Measurements from ENCODE around the gene BEGAIN. TPM values are rescaled to one million over a fixed set of nuclear protein-coding genes. Genes with fewer than 3 reads are reported as not detected.
A peak's percentile ranks its signal among the peaks of the same experiment; 100 is the strongest.

BEGAIN gene
- total RNA-seq, 3 donors from 2014 or later = 0.64 to 4.1 (median 2.0) TPM

DNA sequence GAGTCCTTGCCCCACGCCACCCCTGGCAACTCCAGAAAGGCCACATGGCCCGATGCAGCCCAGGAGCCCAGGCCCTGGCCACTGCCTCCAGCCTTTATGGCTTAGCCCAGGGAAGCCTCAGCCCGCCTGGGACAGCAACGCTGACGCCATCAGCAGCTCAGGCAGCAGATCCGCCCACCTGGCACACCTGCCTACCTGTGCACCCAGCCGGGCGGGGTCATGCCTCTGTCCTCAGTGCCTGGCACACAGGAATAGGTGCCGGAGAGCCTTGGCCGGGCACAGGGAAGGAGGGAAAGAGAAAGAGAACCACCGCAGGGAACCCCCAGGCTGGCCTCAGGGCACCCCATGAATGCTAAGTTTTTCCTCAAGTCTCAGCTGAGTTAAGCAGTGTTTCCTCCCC is 21.1 kb downstream of the BEGAIN start:
- H3K36me3 ChIP-seq = no peaks in the 10 kb centered on the region
- peaks cover 0 to 5% of the 10 kb centered on the region in 2 donors for H3K4me1 ChIP-seq
- TF ChIP-seq, protein P1, sequence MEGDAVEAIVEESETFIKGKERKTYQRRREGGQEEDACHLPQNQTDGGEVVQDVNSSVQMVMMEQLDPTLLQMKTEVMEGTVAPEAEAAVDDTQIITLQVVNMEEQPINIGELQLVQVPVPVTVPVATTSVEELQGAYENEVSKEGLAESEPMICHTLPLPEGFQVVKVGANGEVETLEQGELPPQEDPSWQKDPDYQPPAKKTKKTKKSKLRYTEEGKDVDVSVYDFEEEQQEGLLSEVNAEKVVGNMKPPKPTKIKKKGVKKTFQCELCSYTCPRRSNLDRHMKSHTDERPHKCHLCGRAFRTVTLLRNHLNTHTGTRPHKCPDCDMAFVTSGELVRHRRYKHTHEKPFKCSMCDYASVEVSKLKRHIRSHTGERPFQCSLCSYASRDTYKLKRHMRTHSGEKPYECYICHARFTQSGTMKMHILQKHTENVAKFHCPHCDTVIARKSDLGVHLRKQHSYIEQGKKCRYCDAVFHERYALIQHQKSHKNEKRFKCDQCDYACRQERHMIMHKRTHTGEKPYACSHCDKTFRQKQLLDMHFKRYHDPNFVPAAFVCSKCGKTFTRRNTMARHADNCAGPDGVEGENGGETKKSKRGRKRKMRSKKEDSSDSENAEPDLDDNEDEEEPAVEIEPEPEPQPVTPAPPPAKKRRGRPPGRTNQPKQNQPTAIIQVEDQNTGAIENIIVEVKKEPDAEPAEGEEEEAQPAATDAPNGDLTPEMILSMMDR (IDR thresholded peaks at IDR 0.05) = no peak
- no peak for TF ChIP-seq POLR2A (IDR thresholded peaks at IDR 0.05)
- TF ChIP-seq POLR2AphosphoS5 (IDR thresholded peaks at IDR 0.05) = no peak
- H3K27me3 ChIP-seq = peaks cover 0 to 26% of the 10 kb centered on the region in 2 donors
- H3K9me3 ChIP-seq = no peaks in the 10 kb centered on the region
- DNase-seq (ENCODE audit: low spot score in 2 of 2) = peak in 1 of 2 donors; percentile 45
- H3K4me3 ChIP-seq = peak overlapping the region in 1 of 3 donors; percentile 87
- H3K27ac ChIP-seq = peak overlapping the region; percentile 61 to 85
- intact Hi-C loops (cut with DNase I; ENCODE audit: low total_unique reads) = no loop called here

DNA sequence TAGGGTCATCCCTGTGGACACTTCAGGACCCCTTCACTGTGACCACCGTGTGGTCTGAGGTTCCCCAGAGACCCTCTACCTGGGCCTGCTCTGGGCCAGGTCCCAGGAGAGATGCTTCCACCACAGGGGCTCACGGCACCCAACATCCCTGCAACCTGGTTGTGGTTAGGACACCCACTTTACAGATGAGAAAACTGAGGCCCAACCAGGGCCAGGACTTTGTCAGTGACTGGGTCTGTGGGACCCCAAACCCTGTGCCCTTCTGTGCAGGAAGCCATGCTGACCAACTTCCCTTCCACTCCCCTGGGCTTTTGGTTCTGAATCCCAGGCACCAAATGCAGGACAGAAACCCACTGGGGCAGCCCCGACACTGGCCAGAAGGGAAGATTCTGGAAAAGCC is 21.6 kb downstream of the BEGAIN start:
- no peaks in the 10 kb centered on the region for H3K36me3 ChIP-seq
- H3K4me1 ChIP-seq = peaks cover 0 to 5% of the 10 kb centered on the region in 2 donors
- intact Hi-C loops (cut with DNase I; ENCODE audit: low total_unique reads) = no loop called here
- peaks cover 0 to 24% of the 10 kb centered on the region in 2 donors for H3K27me3 ChIP-seq
- TF ChIP-seq POLR2AphosphoS5 (IDR thresholded peaks at IDR 0.05) = no peak
- TF ChIP-seq POLR2A (IDR thresholded peaks at IDR 0.05) = no peak
- TF ChIP-seq, protein P1 (IDR thresholded peaks at IDR 0.05) = no peak
- H3K4me3 ChIP-seq = no peak overlapping the region
- H3K9me3 ChIP-seq = no peaks in the 10 kb centered on the region
- peak overlapping the region; percentile 61 to 85 for H3K27ac ChIP-seq
- DNase-seq (ENCODE audit: low spot score in 2 of 2) = no peak

DNA sequence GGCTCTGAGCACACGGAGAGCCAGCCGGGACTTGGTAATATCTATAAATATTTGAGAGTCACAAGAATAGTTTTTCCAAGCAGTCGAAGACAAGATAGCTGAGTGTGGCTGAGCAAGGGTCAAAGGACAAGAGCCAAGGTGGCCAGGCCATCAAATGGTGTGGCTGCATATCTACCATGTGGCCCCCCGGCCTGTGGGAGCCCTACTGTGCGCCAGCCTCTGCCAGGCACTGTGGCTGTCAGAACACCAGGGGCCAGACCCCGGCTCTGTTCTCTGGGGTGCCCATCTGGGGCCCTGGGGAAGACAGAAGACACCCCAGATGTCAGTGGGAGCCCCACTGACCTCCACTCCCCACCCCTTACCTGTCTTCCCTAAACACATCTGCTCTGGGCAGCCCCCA is 22.7 kb downstream of the BEGAIN start:
- Histone ChIP-seq H3K9me3 (no peaks in the 10 kb centered on the region), H3K27me3 (peaks cover 0 to 13% of the 10 kb centered on the region in 2 donors), H3K36me3 (no peaks in the 10 kb centered on the region), H3K27ac (no peak overlapping the region), H3K4me3 (no peak overlapping the region), H3K4me1 (peaks cover 0 to 5% of the 10 kb centered on the region in 2 donors)
- TF ChIP-seq POLR2AphosphoS5 (IDR thresholded peaks at IDR 0.05) (no peak), POLR2A (IDR thresholded peaks at IDR 0.05) (no peak)
- TF ChIP-seq, protein P1 (IDR thresholded peaks at IDR 0.05) = no peak
- no peak for DNase-seq (ENCODE audit: low spot score in 2 of 2)
- intact Hi-C loops (cut with DNase I; ENCODE audit: low total_unique reads) = no loop called here

DNA sequence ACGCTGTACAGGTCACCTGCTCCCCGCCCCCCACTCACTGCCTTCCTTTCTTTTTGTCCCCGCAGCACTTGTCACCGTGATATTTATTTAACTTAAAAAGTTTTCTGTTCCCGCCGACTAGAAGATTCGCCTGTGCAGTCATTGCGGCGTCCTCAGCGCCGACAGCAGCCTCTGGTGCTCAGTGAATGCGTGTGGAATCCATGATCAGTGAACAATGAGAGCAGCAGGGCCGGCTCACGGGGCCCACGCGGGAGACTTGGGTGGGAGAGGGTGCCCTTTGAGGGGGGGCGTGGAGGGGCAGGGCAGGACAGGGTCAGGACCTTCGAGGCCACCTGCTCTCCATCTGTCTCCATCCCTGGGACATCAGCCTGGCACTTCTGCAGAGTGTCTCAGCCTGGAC is 24.5 kb downstream of the BEGAIN start:
- Histone ChIP-seq H3K4me3 (no peak overlapping the region), H3K4me1 (peaks cover 0 to 5% of the 10 kb centered on the region in 2 donors), H3K27me3 (peaks cover 0 to 7% of the 10 kb centered on the region in 2 donors), H3K9me3 (no peaks in the 10 kb centered on the region), H3K36me3 (no peaks in the 10 kb centered on the region), H3K27ac (no peak overlapping the region)
- intact Hi-C loops (cut with DNase I; ENCODE audit: low total_unique reads) = no loop called here
- TF ChIP-seq, protein P1 (IDR thresholded peaks at IDR 0.05) = no peak
- TF ChIP-seq POLR2AphosphoS5 (IDR thresholded peaks at IDR 0.05) = no peak
- TF ChIP-seq POLR2A (IDR thresholded peaks at IDR 0.05) = no peak
- DNase-seq (ENCODE audit: low spot score in 2 of 2) = no peak

DNA sequence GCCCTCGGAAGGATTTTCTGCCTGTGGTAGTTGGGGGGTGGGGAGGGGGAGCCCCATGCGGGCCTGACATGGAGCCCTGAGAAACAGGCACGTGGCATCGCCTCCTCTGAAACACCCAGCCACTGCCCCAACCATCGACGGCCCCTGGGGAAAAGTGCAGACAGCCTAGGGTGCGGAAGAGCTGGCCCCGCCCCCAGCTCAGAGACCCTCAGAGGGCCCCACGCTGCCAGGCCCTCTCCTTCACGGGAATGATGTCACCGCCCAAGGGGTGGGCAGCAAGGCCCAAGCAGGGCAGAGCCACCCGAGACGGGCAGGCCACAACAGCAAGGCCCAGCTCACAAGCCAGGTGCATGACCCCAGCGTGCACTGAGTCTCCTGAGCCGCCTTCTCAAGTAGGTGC is 26.2 kb downstream of the BEGAIN start:
- H3K27me3 ChIP-seq = no peaks in the 10 kb centered on the region
- TF ChIP-seq, protein P1 (IDR thresholded peaks at IDR 0.05) = no peak
- TF ChIP-seq POLR2A (IDR thresholded peaks at IDR 0.05) (no peak), POLR2AphosphoS5 (IDR thresholded peaks at IDR 0.05) (no peak)
- DNase-seq (ENCODE audit: low spot score in 2 of 2) = no peak

More for the DNA sequence above, 26.2 kb downstream of the BEGAIN start:
- H3K36me3 ChIP-seq = no peaks in the 10 kb centered on the region
- intact Hi-C loops (cut with DNase I; ENCODE audit: low total_unique reads) = no loop called here
- H3K27ac ChIP-seq = no peak overlapping the region
- H3K4me3 ChIP-seq = no peak overlapping the region
- H3K9me3 ChIP-seq = no peaks in the 10 kb centered on the region
- H3K4me1 ChIP-seq = no peaks in the 10 kb centered on the region

All from breast epithelium (tissue), 4 donors.